Neural cell (in vitro differentiated cells): ENCODE results near the gene UPF3A. TPM values are rescaled to one million over a fixed set of nuclear protein-coding genes. Genes with fewer than 3 reads are reported as not detected.

ENCODE experiments used
- H2AFZ ChIP-seq: fragments of 200-600, 300-800 bp; sonication (generic), shearing (Covaris generic); 2 replicates; pipeline ENCODE4 v1.6.0; 2014; ENCODE audit warnings: low read depth, mild to moderate bottlenecking, antibody characterized with exemption, low read length, moderate library complexity
- H3F3A ChIP-seq: fragments of 200-600 bp; shearing (Covaris generic); 2 replicates; pipeline ENCODE4 v1.6.1; 2016; ENCODE audit warnings: mild to moderate bottlenecking, moderate library complexity, mixed read lengths, antibody characterized with exemption, low read length; ENCODE audit not compliant: insufficient read depth, poor library complexity, severe bottlenecking
- H3K27ac ChIP-seq: fragments of 200-600, 300-800 bp; sonication (generic), shearing (Covaris generic); 2 replicates; pipeline ENCODE4 v1.5.1; 2014; ENCODE audit warnings: mild to moderate bottlenecking, low read length, moderate library complexity
- H3K27me3 ChIP-seq: fragments of 300-800, 200-600 bp; sonication (generic), shearing (Covaris generic); 2 replicates; pipeline ENCODE4 v1.6.0; 2014; ENCODE audit warnings: mild to moderate bottlenecking, low read depth, low read length, moderate library complexity; ENCODE audit not compliant: insufficient read depth
- H3K36me3 ChIP-seq: fragments of 300-800, 200-600 bp; sonication (generic), shearing (Covaris generic); 2 replicates; pipeline ENCODE4 v1.5.1; 2014; ENCODE audit warnings: mild to moderate bottlenecking, antibody characterized with exemption, low read length, moderate library complexity; ENCODE audit not compliant: insufficient read depth
- H3K4me2 ChIP-seq: fragments of 300-800, 200-600 bp; sonication (generic), shearing (Covaris generic); 2 replicates; pipeline ENCODE4 v1.6.0; 2014; ENCODE audit warnings: mild to moderate bottlenecking, low read length
- H3K4me3 ChIP-seq: fragments of 300-800, 200-600 bp; sonication (generic), shearing (Covaris generic); 2 replicates; pipeline ENCODE4 v1.5.1; 2014; ENCODE audit warnings: mild to moderate bottlenecking, low read length, moderate library complexity
- H3K79me2 ChIP-seq: fragments of 200-600 bp; shearing (Covaris generic); replicated peaks from 2 replicates; pipeline ENCODE4 v1.6.0; 2014; ENCODE audit warnings: mild to moderate bottlenecking, low read length, moderate library complexity; ENCODE audit not compliant: insufficient read depth
- H3K9ac ChIP-seq: fragments of 300-800, 200-600 bp; sonication (generic), shearing (Covaris generic); 2 replicates; pipeline ENCODE4 v1.6.1; 2016; ENCODE audit warnings: mild to moderate bottlenecking, low read length, mixed read lengths
- H3K9me2 ChIP-seq: fragments of 200-600 bp; shearing (Covaris generic); 2 replicates; pipeline ENCODE4 v1.6.1; 2016; ENCODE audit warnings: mild to moderate bottlenecking, low read length, mixed read lengths; ENCODE audit not compliant: insufficient read depth
- H3K9me3 ChIP-seq: fragments of 200-600, 300-800 bp; sonication (generic), shearing (Covaris generic); 2 replicates; pipeline ENCODE4 v1.6.1; 2016; ENCODE audit warnings: mild to moderate bottlenecking, mixed run types, low read length, moderate library complexity, mixed read lengths
- H4K20me1 ChIP-seq: fragments of 200-600 bp; shearing (Covaris generic); 2 replicates; pipeline ENCODE4 v1.6.1; 2016; ENCODE audit warnings: mild to moderate bottlenecking, mixed run types; ENCODE audit not compliant: insufficient read depth
- CTCF ChIP-seq: fragments of 450-650 bp; IDR thresholded peaks from 2 replicates; pipeline ENCODE4 v1.5.1; 2014; ENCODE audit warnings: antibody characterized with exemption, mild to moderate bottlenecking, moderate library complexity; ENCODE audit not compliant: poor library complexity, severe bottlenecking
- EP300 ChIP-seq: fragments of 450-650 bp; conservative IDR thresholded peaks from 2 replicates; pipeline ENCODE4 v1.6.1; 2014; ENCODE audit warnings: antibody characterized with exemption, mild to moderate bottlenecking, moderate library complexity; ENCODE audit not compliant: poor library complexity, severe bottlenecking
- EZH2 ChIP-seq: fragments of 200-600, 300-800 bp; shearing (Covaris generic), sonication (generic); IDR thresholded peaks from 2 replicates; pipeline ENCODE4 v1.6.1; 2014; ENCODE audit warnings: antibody characterized with exemption, low read length, borderline replicate concordance, mild to moderate bottlenecking; ENCODE audit not compliant: insufficient read depth, poor library complexity, severe bottlenecking
- MXI1 ChIP-seq: fragments of 450-650 bp; conservative IDR thresholded peaks from 2 replicates; pipeline ENCODE4 v1.6.1; 2014; ENCODE audit warnings: antibody characterized with exemption, mild to moderate bottlenecking; ENCODE audit not compliant: poor library complexity, severe bottlenecking
- POLR2AphosphoS5 ChIP-seq: IDR thresholded peaks from 2 replicates; pipeline ENCODE4 v1.6.1; 2012
- RAD21 ChIP-seq: fragments of 450-650 bp; conservative IDR thresholded peaks from 2 replicates; pipeline ENCODE4 v1.6.1; 2014; ENCODE audit warnings: antibody characterized with exemption, mild to moderate bottlenecking, moderate library complexity
- SMC3 ChIP-seq: fragments of 450-650 bp; conservative IDR thresholded peaks from 2 replicates; pipeline ENCODE4 v1.6.1; 2014; ENCODE audit warnings: antibody characterized with exemption, mild to moderate bottlenecking, moderate library complexity; ENCODE audit not compliant: poor library complexity
- TAF1 ChIP-seq: IDR thresholded peaks from 2 replicates; pipeline ENCODE4 v1.6.1; 2012; ENCODE audit warnings: low read depth
- polyA plus RNA-seq: library from polyadenylated mRNA; depleted of rRNA; stranded (reverse); fragments of >200 nt; gene quantifications from 2 replicates; pipeline ENCODE4 v1.2.3, GENCODE V29; 2014
- TF ChIP-seq, protein P1 (sequence below): IDR thresholded peaks from 2 replicates; pipeline ENCODE4 v1.6.1; 2012; ENCODE audit warnings: borderline replicate concordance

Gene UPF3A
- polyA plus RNA-seq, 1 donor from 2014 or later, result 277 TPM

GRCh38 chr13:114286808-114287207 is 5.4 kb downstream of the UPF3A start:
- Histone ChIP-seq H3K36me3 (no peaks in the 10 kb centered on the region), H3K79me2 (peaks cover 29% of the 10 kb centered on the region)

DNA sequence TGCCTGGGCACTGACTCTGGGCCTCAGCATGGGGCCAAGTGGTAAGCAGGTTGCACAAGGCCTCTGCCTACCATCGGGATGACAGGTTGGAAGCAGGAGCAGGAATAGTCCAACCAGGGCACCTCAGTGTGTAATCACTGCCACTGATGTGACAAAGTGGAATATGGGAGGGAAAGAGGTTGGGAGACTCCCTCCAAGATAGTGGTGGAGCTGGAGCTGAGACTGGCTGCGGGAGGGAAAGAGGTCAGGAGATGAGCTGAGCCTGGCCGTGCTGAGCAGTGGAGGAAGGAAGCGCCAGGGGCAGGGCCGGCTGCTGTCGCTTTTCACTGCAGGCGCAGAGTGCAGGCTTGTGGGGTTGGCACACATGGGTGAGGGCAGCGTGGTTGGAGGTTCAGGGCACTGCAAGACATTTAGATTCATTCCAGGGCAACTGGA is 6.8 kb downstream of the UPF3A start:
- Histone ChIP-seq H3F3A (no peaks in the 10 kb centered on the region), H4K20me1 (no peaks in the 10 kb centered on the region), H3K36me3 (no peaks in the 10 kb centered on the region), H2AFZ (no peak overlapping the region), H3K4me3 (no peak overlapping the region), H3K27ac (no peak overlapping the region), H3K27me3 (no peaks in the 10 kb centered on the region), H3K9ac (no peak overlapping the region), H3K79me2 (peaks cover 20% of the 10 kb centered on the region), H3K9me2 (no peaks in the 10 kb centered on the region), H3K4me2 (no peak overlapping the region), H3K9me3 (no peaks in the 10 kb centered on the region)
- TF ChIP-seq EP300 (no peak), MXI1 (no peak), CTCF (no peak), POLR2AphosphoS5 (no peak), TAF1 (no peak), RAD21 (no peak)
- TF ChIP-seq, protein P1, sequence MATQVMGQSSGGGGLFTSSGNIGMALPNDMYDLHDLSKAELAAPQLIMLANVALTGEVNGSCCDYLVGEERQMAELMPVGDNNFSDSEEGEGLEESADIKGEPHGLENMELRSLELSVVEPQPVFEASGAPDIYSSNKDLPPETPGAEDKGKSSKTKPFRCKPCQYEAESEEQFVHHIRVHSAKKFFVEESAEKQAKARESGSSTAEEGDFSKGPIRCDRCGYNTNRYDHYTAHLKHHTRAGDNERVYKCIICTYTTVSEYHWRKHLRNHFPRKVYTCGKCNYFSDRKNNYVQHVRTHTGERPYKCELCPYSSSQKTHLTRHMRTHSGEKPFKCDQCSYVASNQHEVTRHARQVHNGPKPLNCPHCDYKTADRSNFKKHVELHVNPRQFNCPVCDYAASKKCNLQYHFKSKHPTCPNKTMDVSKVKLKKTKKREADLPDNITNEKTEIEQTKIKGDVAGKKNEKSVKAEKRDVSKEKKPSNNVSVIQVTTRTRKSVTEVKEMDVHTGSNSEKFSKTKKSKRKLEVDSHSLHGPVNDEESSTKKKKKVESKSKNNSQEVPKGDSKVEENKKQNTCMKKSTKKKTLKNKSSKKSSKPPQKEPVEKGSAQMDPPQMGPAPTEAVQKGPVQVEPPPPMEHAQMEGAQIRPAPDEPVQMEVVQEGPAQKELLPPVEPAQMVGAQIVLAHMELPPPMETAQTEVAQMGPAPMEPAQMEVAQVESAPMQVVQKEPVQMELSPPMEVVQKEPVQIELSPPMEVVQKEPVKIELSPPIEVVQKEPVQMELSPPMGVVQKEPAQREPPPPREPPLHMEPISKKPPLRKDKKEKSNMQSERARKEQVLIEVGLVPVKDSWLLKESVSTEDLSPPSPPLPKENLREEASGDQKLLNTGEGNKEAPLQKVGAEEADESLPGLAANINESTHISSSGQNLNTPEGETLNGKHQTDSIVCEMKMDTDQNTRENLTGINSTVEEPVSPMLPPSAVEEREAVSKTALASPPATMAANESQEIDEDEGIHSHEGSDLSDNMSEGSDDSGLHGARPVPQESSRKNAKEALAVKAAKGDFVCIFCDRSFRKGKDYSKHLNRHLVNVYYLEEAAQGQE, result no peak

More at GRCh38 chr13:114286808-114287207, 5.4 kb downstream of the UPF3A start:
- TF ChIP-seq, protein P1, result no peak
- TF ChIP-seq SMC3, result no peak
- TF ChIP-seq RAD21, result no peak
- no peak for TF ChIP-seq TAF1
- no peak for TF ChIP-seq POLR2AphosphoS5
- no peak for TF ChIP-seq EZH2
- no peak for TF ChIP-seq CTCF
- no peak for TF ChIP-seq EP300
- no peak for TF ChIP-seq MXI1
- Histone ChIP-seq H3K4me3 (no peak overlapping the region), H2AFZ (no peak overlapping the region), H3F3A (peaks cover 3% of the 10 kb centered on the region), H3K9me2 (no peaks in the 10 kb centered on the region), H3K4me2 (no peak overlapping the region), H3K9ac (no peak overlapping the region), H4K20me1 (no peaks in the 10 kb centered on the region), H3K27me3 (no peaks in the 10 kb centered on the region), H3K9me3 (no peaks in the 10 kb centered on the region), H3K27ac (no peak overlapping the region)
